Transverse colon (tissue), 4 donors: Measurements from ENCODE around the gene TLCD1. TPM values are rescaled to one million over a fixed set of nuclear protein-coding genes. Genes with fewer than 3 reads are reported as not detected.

ENCODE experiments used
- DNase-seq: peaks from one replicate; pipeline ENCODE4 v3.0.0-alpha.2; 2019
- H3K27ac ChIP-seq, 4 donors: fragments of 200-600 bp; sonication (generic); 2 replicates each; pipeline ENCODE4 v1.5.1; 2016 to 2018; ENCODE audit warnings: inconsistent platforms in 4 of 4
- H3K27me3 ChIP-seq: fragments of 200-600 bp; sonication (generic); 2 replicates; pipeline ENCODE4 v1.5.1; 2017; ENCODE audit warnings: inconsistent platforms
- H3K36me3 ChIP-seq, 4 donors: fragments of 200-600 bp; sonication (generic); 2 replicates each; pipeline ENCODE4 v1.5.1; 2017 to 2019; ENCODE audit warnings: inconsistent platforms in 4 of 4
- H3K4me1 ChIP-seq, 4 donors: fragments of 200-600 bp; sonication (generic); 2 replicates each; pipeline ENCODE4 v1.5.1; 2017 to 2020; ENCODE audit warnings: inconsistent platforms in 4 of 4
- H3K4me3 ChIP-seq, 4 donors: fragments of 200-600 bp; sonication (generic); 1 replicate in 1 of 4; 2 replicates in 3 of 4; pipeline versions ENCODE4 v1.5.1 to v1.6.1; 2017 to 2019; ENCODE audit warnings: inconsistent platforms in 4 of 4
- H3K9me3 ChIP-seq, 2 donors: fragments of 200-600 bp; sonication (generic); 2 replicates each; pipeline ENCODE4 v1.5.1; 2017 to 2019; ENCODE audit warnings: inconsistent platforms in 2 of 2
- EP300 ChIP-seq: sonication (generic); formaldehyde crosslinking; IDR thresholded peaks from one replicate; pipeline ENCODE4 v1.6.1; 2017; ENCODE audit warnings: antibody characterized with exemption, low read depth
- POLR2A ChIP-seq: fragments of 450-650 bp; IDR thresholded peaks from one replicate; pipeline ENCODE4 v1.6.1; 2016; ENCODE audit warnings: antibody characterized with exemption, mild to moderate bottlenecking, moderate library complexity
- POLR2AphosphoS5 ChIP-seq, 3 donors: sonication (generic); formaldehyde crosslinking; IDR thresholded peaks; one replicate each; pipeline ENCODE4 v1.6.1; 2016; ENCODE audit warnings: antibody characterized with exemption in 3 of 3
- WGBS, 2 donors: methylation state at CpG; one replicate each; pipeline ENCODE4 v1.1.5; 2018; ENCODE audit warnings: low coverage in 1 of 2; 5-methylcytosine and 5-hydroxymethylcytosine counted together
- in situ Hi-C, 4 donors: fragments of 200-750 bp; cut with MboI; loops; one replicate each; pipeline versions ENCODE4 v1.15.0 to v1.15.1; 2017; ENCODE audit warnings: low sequenced_read_pairs in 3 of 4, low pct_ligation_motif_present in 1 of 4, low pct_unique_long_range_greater_than_20kb in 1 of 4
- intact Hi-C: fragments of 100-400 bp; cut with DNase I; formaldehyde crosslinking; loops from one replicate; pipeline ENCODE4 v1.15.1; 2023; ENCODE audit warnings: low total_unique reads
- total RNA-seq, 4 donors: library from RNA; depleted of rRNA; stranded (reverse); fragments of >200 nt; gene quantifications; one replicate each; pipeline ENCODE4 v1.1.0, GENCODE V29; 2016
- TF ChIP-seq, protein P1 (sequence below), 5 experiments: fragments of 200-600 bp in 3 of 5; fragments of 450-650 bp in 2 of 5; sonication (generic) in 3 of 5; IDR thresholded peaks; 1 replicate in 2 of 5; 2 replicates in 3 of 5; pipeline ENCODE4 v1.5.1; 2016 to 2017; ENCODE audit warnings: antibody characterized with exemption in 5 of 5, inconsistent platforms in 3 of 5, mild to moderate bottlenecking in 2 of 5, moderate library complexity in 1 of 5

Gene TLCD1
- total RNA-seq, 4 donors from 2014 or later: 5.6 to 11.5 TPM; not detected in 2

DNA sequence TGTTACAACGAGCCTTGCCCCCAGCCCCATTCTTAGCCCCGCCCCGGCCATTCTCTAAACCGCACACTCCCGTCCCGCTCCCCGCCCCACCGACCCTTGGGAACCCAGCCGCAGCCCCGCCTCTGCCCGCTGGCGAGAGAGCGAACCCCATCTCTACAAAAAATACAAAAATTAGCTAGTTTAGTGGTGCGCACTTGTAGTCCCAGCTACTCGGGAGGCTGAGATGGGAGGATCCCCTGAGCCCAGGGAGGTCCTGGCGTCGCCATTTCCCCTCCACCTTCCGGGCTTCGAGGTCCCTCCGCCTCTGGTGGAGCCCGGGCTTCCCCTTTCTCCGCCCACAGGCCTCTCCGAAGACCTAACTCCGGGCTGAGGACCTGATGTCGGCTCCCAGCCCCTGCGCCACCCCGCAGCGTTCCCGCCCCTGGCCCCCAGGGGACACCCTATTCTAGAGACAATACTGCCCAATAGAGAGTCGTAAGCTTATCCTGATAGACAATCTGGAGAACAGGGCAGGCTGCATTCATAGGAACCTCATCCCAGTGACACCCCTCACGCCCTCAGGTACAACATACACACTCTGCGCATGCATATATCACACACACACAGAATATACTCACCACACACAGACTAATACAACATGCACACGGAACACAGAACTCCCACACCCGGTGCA is 13.9 kb downstream of the TLCD1 start:
- TF ChIP-seq POLR2AphosphoS5 (IDR thresholded peaks at IDR 0.05) (no peak), POLR2A (no peak), EP300 (no peak)
- TF ChIP-seq, protein P1, sequence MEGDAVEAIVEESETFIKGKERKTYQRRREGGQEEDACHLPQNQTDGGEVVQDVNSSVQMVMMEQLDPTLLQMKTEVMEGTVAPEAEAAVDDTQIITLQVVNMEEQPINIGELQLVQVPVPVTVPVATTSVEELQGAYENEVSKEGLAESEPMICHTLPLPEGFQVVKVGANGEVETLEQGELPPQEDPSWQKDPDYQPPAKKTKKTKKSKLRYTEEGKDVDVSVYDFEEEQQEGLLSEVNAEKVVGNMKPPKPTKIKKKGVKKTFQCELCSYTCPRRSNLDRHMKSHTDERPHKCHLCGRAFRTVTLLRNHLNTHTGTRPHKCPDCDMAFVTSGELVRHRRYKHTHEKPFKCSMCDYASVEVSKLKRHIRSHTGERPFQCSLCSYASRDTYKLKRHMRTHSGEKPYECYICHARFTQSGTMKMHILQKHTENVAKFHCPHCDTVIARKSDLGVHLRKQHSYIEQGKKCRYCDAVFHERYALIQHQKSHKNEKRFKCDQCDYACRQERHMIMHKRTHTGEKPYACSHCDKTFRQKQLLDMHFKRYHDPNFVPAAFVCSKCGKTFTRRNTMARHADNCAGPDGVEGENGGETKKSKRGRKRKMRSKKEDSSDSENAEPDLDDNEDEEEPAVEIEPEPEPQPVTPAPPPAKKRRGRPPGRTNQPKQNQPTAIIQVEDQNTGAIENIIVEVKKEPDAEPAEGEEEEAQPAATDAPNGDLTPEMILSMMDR (IDR thresholded peaks at IDR 0.05): no peak
- Histone ChIP-seq H3K27me3 (peaks cover 7% of the 10 kb centered on the region), H3K4me3 (peak overlapping the region in 3 of 4 donors; percentile 51 to 68 (median 61)), H3K4me1 (peaks cover 8 to 35% (median 26%) of the 10 kb centered on the region in 4 donors), H3K27ac (peak overlapping the region; percentile 92 to 95 (median 94)), H3K9me3 (no peaks in the 10 kb centered on the region), H3K36me3 (no peaks in the 10 kb centered on the region)
- peak; percentile 56 for DNase-seq
- intact Hi-C loops (no loop called here), in situ Hi-C loops (no loop called here)
- WGBS, 2 donors: 0 to 66% methylated on average over 4 to 34 of the region's 34 CpGs

DNA sequence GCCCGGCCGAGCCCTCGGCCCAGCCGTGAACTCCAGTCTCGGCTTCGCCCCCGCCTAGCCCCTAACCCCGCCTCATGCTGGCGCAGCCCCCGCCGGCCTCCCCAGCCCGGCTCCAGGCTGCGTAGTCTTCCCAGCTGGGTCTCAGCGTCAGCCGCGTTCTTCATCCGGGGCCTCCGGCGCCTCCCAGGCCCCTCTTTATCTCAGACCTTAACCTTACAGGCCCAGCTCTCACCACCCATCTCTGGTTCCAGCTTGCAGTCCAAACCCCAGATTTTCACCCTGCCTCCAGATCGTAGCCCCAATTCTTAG is 14.4 kb downstream of the TLCD1 start, which contains the start of gene PROCA1:
Gene PROCA1, minus strand, starts transcription at position 166 of the 309 bp plus-strand sequence. CDS start 228 bp downstream, outside the sequence.
- no peaks in the 10 kb centered on the region for H3K36me3 ChIP-seq
- 0 to 18% methylated on average over 2 to 20 of the region's 20 CpGs for WGBS, 2 donors
- intact Hi-C loops (no loop called here), in situ Hi-C loops (no loop called here)
- peak within 1 kb of the TSS; percentile 34 to 68 (median 56) for H3K4me3 ChIP-seq
- no peaks in the 10 kb centered on the region for H3K9me3 ChIP-seq
- H3K27me3 ChIP-seq: peaks cover 2% of the 10 kb centered on the region
- TF ChIP-seq, protein P1 (IDR thresholded peaks at IDR 0.05): no peak
- TF ChIP-seq EP300: no peak
- no peak for TF ChIP-seq POLR2AphosphoS5 (IDR thresholded peaks at IDR 0.05)
- no peak for TF ChIP-seq POLR2A
- H3K27ac ChIP-seq: peak within 1 kb of the TSS; percentile 92 to 95 (median 94)
- DNase-seq: no peak
- peaks cover 8 to 34% (median 22%) of the 10 kb centered on the region in 4 donors for H3K4me1 ChIP-seq

DNA sequence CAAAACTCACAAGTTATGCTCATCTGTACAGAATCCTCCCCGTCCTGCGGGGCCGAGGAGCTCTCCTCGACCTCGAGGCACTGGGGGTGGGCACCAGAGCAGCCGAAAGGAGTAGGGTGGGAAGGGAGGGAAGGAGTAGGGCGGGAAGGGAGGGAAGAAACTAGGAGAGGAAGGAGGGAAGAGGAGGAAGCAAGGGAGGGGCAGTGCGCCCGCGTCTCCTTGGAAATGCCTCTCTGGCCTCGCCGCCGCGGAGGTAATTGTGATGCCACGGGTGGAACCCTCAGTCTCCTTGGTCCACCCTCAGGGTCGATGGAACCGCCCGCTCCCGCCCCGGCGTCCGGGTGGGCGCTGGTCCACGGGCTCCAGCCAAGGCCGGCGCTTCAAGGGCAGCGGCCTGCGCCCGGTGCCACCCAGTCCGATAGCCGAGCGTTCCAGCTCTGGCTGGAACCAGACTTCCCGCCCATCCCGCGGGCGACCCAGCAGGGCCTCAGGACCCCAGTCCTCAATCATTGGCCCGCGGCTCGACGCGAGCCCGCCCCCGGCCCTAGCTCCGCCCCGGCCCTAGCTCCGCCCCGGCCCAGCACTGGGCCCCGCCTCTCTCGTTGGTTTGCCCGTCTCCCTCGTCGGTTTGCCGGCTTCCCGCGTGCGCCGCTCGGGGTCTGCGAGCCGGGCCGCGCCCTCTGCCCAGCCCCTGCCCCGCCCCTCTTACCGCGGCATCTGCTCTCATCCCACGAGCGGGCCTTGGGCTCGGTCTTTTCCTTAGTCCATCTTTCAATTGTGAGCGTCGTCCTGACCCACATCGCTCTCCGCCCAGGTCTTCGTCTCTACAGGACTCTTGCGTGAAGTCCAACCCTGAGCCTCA is 14.9 kb downstream of the TLCD1 start:
- DNase-seq: peak; percentile 93
- Histone ChIP-seq H3K9me3 (no peaks in the 10 kb centered on the region), H3K27ac (peak overlapping the region; percentile 92 to 95 (median 94)), H3K27me3 (no peaks in the 10 kb centered on the region), H3K36me3 (no peaks in the 10 kb centered on the region), H3K4me3 (peak overlapping the region; percentile 34 to 68 (median 56)), H3K4me1 (peaks cover 4 to 31% (median 19%) of the 10 kb centered on the region in 4 donors)
- TF ChIP-seq POLR2AphosphoS5 (IDR thresholded peaks at IDR 0.05): peak; percentile 81 to 86 (median 86)
- TF ChIP-seq POLR2A: peak; percentile 88
- no peak for TF ChIP-seq EP300
- intact Hi-C loops (no loop called here), in situ Hi-C loops (no loop called here)
- 0 to 3% methylated on average over 2 to 60 of the region's 74 CpGs for WGBS, 2 donors

DNA sequence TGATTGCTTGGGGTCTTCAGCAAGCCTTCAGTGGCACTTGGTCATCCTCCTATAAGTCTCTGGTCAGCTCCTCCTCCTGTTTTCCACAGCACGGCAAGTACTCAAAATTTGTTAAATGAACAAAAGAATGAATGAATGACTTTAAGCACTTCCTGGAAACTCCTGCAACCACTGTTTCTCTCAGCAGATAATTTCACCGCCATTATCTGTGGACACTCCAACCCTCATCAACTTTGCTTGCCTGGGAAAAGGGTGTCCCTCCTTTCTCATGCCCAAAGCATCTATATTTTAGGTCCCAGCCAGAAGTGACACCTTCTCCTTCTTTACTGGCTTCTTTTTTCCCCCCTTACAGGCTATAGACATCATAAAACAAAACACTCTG is 18.7 kb downstream of the TLCD1 start:
- intact Hi-C loops: no loop called here
- Histone ChIP-seq H3K36me3 (peaks cover 0 to 12% (median 2%) of the 10 kb centered on the region in 4 donors), H3K27me3 (no peaks in the 10 kb centered on the region), H3K4me1 (peaks cover 2 to 31% (median 19%) of the 10 kb centered on the region in 4 donors), H3K9me3 (no peaks in the 10 kb centered on the region), H3K4me3 (no peak overlapping the region), H3K27ac (no peak overlapping the region)
- 86 to 88% methylated on average over 2 of the region's 2 CpGs for WGBS, 2 donors
- TF ChIP-seq POLR2AphosphoS5 (IDR thresholded peaks at IDR 0.05) (no peak), POLR2A (no peak), EP300 (no peak)
- TF ChIP-seq, protein P1 (IDR thresholded peaks at IDR 0.05): no peak
- DNase-seq: no peak
- in situ Hi-C loops: no loop called here
